Brain pericyte (primary cell): ENCODE data around the gene CHKA.
"Not testable (repeated sequence)": the region's sequence is repeated elsewhere in the genome, so short reads cannot be mapped to it uniquely, and the experiment has no call there.

ENCODE experiments used
- DNase-seq: peaks from one replicate; pipeline ENCODE4 v3.0.0-alpha.2; 2012; ENCODE audit warnings: low read depth, low spot score

CHKA gene

DNA sequence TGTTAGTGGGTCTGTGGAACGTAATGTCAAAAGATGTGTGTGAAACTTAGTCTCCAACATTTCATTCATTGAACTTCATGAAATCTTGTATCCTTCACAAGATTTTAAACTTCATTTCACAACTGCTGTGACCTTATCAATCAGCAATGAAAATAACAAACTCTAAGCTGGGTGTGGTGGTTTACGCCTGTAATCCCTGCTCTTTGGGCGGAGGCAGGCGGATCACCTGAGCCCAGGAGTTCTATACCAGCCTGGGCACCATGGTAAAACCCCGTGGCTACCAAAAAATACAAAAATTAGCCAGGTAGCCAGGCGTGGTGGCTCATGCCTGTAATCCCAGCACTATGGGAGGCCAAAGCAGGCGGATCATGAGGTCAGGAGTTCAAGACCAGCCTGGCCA is 5.1 kb downstream of the CHKA start:
- no peak for DNase-seq

DNA sequence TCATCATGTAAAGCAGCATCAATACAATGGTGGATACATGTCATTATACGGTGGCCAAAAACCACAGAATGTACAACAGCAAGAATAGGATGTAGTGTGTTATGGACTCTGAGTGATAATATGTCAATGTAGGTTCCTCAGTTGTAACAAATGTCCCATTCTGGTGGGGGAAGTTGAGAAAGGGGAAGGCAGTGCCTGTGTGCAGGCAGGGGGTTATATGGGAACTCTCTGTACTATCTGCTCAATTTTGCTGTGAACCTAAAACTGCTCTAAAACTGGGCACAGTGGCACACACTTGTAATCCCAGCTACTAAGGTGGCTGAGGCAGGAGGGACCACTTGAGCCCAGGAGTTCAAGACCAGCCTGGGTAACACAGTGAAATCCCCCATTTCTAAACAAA is 5.9 kb downstream of the CHKA start:
- no peak for DNase-seq

DNA sequence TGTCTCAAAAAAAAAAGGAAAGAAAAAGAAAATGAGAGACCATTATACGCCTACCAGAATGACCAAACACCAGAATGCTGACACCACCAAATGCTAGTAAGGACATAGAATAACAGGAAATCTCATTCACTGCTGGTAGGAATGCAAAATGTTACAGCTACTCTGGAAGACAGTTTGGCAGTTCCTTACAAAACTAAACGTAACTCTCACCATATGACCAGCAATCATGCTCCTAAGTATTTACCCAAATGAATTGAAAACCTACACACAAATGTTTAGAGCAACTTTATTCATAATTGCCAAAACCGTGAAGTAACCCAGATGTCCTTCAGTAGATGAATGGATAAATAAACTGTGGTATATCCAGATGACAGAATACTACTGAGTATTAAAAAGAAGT is 7.2 kb downstream of the CHKA start:
- DNase-seq: no peak

DNA sequence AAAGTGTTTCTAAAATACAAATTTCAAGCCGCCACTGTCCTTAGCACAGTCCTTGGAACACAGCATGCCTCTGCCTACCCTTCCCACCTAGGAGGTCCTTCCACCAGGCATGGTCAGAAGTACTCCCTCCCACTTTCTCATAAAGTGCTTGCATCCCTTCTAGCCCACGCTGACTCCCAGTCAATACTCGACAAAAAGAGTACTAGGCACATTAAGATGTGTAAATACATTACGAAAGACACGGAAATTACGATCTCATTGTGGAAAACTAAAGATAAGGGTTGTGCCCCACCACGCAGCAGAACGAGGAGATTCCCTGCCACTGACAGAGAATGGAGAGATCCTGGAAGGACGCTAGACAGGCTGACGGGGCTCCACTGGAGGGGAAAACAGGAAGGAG is 13.5 kb downstream of the CHKA start:
- no peak for DNase-seq

DNA sequence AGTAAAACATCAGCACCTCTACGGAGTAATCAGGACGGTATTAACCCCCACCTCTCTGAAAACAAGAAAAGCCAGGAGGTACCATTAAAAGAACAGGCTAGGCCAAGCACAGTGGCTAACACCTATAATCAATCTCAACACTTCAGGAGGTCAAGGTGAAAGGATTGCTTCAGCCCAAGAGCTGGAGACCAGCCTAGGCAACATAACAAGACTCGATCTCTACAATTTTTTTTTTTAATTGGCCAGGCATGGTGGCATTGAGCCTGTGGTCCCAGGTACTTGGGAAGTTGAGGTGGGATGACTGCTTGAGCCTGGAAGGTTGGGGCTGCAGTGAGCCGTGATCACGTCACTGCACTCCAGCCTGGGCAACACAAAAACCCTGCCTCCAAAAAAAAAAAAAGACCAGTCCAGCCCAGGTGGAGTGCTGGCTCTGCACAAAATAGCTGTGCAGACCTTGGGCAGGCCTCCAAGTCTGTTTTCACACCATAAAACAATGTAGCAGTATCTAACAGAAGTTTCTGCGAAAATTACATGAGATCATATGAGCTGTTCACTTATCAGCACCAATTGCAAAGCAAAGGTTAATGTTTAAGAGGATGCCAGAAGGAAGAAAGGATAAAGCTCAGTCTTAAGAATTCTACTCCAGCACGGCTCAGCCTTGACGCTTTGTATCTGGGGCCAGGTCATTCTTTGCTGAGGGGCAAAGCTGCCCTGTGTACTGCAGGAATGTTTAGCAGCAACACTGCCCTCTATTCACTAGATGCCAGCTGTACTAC is 14.8 kb downstream of the CHKA start:
- no peak for DNase-seq

DNA sequence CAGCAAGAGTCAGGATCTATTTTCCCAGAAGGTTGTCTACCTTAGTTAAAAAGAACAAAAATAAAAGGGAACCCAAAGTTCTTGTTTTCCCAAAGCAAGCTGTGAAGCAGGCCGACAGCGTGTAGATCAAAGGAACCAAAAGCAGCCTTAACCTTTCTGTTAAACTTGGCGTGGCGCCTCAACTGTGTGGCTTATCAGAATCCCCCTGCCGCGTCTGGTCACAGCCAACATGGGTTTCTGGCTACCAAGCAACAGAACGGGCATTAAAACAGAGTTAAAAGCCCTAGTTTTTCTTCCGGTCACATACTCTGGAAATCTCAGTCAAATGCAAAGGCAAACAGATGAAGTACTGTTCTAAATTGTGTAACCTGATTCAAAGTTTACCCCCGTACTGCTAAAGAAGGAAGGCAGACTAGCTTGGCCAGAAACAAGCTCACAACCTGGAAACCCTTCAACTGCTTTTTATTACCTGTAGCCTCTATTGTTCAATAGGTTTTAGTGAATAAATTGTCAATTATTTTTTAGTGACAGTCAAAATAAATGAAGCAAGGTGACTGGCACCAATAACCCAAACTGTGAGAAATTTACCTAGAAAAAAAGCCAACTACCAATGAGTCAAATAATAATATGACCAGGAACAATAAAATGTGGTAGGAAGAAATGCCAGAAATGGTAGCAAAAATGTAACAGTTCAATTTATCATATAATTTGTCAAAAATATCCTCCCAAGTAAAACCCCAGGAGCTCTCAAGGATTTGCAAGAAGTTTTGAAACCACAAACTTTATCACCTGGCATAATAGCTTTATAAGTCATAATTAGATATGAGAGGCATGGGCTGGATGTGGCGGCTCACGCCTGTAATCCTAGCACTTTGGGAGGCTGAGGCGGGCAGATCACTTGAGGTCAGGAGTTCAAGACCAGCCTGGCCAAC is 21.4 kb downstream of the CHKA start:
- DNase-seq: peak; percentile 24

DNA sequence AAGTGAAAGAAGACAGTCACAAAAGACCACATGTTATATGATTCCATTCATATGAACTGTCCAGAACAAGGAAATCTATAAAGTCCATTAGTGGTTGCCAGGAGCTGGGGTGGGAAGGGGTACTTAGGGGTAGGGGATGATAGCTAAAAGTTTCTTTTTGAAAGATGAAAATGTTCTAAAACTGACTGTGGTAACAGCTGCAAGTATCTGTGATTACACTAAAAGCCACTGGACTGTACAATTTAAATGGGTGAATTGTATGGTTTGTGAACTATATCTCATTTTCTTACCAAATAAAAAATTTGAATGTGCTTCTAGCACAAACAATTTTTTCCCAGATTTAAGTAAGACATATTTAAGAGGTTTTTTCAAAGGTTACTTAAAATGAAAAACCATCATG is 22.1 kb downstream of the CHKA start:
- DNase-seq: no peak

DNA sequence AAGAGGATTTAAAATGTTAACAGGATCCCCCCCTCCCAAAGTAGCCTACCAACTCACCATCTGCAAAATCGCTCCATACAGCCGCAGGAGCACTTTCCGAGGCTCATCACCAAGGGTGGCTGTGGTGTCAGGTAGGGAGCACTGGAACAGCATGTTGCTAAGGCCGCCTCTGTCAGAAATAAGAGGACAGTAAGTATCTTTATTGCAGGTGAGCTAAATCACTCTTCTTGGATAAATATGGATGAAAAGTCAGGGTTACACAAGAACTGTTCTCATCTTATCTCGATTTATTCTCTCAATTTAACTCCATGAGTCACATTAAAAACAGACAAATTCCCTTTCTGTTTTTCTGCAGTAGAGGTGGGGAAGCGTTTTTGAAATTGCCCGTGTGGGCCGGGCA is 24.2 kb downstream of the CHKA start:
- no peak for DNase-seq

DNA sequence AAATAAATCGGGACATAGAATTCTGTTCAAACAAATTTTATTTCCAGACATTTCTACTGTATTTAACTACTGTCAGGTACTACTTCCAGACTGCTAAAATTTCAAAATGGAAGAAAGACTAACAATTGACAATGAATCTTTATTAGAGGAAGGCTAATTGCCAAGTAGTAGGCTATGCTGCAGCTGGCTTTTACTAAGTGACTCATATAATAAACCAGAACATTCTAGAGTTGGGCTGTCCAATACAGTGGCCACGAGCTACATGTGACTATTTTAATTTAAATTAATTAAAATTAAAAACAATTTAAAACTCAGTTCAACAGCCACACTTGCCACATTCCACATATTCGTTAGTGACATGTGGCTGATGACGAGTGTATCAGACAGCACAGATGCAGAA is 27.6 kb downstream of the CHKA start:
- no peak for DNase-seq

DNA sequence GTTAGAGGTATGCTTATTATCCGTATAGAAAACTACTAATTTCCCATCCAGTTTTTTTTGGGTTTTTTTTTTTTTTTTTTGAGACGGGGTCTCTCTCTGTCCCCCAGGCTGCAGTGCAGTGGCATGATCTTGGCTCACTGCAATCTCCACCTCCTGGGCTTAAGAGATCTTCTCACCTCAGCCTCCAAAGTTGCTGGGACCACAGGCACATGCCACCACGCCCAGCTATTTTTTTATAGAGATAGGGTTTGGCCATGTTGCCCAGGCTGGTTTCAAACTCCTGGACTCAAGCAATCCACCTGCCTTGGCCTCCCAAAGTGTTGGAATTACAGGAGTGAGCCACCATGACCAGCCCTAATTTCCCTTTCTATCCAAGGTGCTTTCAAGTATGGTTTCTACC is 28.2 kb downstream of the CHKA start:
- not testable (repeated sequence) for DNase-seq

DNA sequence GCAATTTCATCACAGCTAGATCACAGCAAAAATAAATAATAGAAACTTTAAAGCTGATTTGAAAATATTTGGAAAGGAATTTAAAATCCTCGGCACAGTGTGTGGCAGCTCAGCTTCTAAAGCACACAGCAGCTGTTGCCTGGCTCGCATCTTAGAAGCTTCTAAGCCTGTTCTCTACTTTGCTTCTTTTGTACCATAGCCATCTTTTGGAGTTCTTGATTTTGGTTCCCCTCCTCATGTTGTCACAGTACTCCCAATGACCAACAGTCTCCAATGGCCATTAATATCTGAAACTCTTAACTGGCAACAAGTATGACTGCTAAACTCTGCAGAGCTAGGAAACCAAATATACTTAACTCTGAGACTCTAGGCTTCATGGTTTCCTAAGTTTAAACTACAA is 28.8 kb downstream of the CHKA start:
- DNase-seq: no peak

DNA sequence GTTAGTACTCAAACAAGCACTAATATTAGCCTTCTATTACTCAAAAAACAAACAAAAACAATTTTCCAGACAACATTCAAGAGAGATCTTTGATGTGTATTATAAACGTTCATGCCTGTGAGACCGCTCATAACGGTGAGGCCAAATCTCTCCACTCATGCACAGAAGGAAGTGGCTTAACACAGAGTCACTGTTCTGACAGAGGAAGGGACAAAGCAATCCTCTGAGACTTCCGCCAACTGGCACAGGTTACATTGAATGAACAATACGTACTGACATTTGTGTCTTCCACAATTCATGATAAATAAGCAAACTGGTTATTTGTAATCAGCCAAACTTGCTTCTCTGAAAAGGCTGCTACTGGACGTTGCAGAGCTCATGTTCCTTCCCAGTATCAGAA is 30.5 kb downstream of the CHKA start:
- no peak for DNase-seq

DNA sequence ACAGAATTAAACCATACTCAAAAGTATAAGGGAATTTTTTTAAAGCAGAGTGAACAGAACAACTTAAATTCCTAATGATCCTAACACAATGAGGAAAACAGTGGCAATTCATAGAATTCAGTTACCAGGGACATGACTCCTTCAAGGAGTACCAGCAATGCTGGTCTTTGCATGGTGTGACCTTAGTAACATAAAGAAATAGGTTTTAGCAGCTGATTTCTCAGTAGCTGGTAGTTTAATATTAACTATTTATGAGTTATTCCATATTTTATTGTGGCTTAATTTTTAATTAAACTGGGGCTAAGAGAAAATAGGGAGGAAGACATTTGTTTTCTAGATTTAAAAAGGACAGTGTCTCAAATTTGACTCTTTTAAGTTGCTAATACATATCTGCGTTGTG is 30.9 kb downstream of the CHKA start:
- no peak for DNase-seq

DNA sequence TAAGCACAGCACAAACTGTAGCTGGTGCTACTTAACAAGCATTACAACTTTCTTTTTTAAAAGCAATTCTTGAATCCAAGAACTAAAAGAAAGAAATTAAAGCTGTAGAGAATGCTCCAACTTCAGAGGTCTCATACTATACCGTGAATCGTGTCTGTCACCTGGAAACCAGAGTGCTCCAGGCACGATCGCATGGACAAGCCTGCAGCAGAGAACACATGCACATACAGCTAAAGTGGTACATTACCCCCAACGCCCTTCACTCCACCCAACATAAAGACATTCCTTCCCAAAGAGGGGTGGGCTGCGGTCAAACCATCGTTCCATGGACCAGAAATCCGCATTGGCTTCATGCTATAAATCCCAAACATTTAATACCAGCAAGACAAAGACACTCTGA is 31.5 kb downstream of the CHKA start:
- DNase-seq: no peak

DNA sequence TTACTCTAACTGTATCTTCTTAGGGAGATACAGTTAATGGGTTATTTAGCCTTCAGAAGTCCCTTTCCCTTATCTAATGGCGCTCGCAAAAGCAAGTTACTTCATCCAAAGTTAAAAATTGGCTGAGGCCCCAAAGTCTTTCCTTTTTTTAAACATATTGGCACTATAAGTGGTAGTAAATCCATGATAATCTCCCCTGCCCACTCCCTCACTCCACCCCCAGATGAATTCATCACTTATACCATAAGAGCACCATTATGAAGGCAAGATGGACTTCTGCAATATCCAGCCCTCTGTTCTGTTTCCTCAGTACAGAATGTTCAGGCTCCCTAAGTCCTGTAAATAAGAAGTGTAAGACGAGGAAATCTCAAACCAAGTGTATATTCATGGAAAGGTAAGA is 37.7 kb downstream of the CHKA start:
- no peak for DNase-seq

DNA sequence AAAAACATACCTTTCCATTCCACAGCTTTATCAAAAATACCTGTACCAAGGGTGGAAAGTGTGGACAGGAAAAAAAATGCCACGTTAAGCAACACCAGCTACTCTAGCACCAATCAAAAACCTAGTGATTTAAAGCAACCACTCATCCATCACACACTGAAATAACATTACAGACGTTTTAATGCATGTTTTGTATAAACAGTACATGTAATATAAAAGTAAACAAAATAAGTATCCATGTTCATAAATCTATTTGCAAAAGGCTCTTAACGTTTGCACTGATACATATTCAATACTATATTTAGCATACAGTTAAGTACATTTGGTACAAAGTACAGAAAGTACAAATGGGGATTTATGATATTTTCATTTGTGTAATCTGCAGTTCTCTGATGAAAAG is 38.7 kb downstream of the CHKA start:
- DNase-seq: no peak

DNA sequence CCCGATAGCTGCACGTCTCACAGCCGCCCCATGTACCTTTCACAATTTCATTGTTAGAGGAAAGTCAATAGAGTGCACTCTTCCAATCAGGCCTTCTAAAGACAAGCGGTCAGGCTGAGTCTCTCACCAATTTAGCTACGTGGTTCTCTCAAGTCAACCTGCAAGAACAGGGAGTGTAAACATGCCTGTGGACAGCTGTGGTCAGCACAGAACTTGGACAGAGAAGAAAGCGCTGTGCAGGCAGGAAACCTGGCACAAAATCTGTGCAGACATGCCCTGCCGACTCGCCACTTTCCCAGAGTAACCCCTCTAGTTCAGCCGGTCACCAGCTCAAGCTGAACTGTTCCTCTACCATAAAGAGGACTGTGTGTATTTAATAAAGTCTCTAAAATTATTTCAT is 39.5 kb downstream of the CHKA start:
- DNase-seq: no peak

DNA sequence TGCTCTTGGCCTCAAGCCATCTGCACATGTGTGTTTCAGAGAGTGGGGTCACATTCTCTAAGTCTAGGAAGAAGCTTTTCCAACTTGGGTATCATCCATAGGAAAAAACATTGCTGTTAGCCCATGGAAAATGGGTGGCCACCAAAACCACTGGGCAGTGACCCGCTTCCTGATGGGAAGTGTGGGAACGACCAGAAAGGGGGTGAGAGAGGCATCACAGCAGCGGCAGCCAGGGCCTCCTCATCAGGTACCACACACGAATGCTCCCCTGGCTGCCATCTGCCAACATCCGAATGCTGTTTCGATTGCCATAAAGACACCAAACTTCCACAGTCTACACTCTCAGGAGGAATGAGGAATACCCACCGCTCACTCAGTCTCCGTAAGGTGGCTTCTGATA is 40.3 kb downstream of the CHKA start:
- DNase-seq: no peak

DNA sequence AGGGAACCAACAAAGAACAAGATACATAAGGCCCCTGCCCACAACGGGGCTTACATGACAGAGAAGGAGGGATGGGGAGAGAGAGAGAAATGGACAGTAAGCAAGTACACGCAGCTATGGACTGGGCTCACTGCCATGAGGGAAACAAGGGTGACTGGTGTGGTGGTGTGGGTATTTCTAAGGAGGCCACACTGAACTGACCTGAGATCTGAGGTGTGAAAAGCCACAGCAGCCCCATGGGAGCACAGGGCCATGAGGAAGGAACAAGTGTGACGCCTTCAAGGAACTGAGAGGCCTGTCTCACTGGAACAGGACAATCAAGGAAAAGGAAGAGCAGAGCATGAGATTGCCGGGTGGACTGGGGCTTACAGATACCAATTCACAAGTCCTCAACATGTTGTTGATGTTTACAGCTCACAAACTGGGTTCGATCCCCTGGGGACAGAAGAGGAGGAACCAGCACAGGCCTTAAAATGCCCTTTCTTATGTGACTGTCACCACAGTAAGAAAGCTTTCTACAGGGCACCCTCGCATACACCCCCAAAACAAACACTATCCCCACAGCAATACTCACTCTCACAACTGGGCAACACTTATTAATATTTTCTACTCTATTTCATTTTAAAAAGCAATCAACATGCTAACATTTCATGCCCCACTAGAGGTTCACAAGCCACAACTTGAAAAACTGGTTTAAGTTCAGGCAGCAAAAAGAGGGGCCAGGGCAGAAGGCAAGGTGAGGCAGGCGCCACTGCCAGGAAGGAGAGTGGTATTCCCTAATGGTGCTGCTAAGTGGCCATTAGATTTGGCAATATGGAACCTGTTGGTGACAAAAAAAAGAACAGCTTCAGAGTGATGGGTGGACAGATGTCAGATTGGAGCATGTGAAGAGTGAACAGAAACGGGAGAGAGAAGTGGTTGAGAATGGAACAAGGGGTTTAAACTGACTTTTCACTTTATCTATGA is 43.3 kb downstream of the CHKA start:
- no peak for DNase-seq

DNA sequence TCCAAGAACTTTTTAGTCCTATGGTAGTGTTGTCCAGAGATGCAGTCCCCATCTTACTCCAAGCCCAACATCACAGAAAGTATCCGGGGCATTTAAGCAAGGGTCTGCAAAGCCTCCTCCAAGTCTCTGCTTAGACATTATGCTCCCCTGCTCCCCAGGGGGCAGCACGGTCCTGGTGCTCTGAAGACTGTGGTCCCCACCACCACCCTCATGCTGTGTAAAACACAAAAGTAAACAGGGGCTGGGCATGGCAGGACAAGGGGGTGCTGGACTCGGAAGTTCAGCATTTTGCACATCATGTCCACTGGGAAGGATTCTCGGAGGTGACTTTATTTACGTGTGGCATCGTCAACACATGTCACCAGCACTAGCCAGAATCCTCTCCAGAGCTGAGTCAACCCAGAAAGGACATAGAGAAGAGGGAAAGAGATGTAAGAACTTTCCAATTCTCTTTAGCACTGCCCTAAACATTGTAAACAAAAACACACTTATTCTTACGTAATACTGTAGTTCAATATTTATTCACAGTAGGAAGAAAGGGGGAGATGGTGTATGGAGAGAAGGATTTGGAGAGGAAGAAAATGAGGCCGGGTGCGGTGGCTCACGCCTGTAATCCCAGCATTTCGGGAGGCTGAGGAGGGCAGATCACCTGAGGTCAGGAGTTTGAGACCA is 44.7 kb downstream of the CHKA start:
- DNase-seq: no peak

DNA sequence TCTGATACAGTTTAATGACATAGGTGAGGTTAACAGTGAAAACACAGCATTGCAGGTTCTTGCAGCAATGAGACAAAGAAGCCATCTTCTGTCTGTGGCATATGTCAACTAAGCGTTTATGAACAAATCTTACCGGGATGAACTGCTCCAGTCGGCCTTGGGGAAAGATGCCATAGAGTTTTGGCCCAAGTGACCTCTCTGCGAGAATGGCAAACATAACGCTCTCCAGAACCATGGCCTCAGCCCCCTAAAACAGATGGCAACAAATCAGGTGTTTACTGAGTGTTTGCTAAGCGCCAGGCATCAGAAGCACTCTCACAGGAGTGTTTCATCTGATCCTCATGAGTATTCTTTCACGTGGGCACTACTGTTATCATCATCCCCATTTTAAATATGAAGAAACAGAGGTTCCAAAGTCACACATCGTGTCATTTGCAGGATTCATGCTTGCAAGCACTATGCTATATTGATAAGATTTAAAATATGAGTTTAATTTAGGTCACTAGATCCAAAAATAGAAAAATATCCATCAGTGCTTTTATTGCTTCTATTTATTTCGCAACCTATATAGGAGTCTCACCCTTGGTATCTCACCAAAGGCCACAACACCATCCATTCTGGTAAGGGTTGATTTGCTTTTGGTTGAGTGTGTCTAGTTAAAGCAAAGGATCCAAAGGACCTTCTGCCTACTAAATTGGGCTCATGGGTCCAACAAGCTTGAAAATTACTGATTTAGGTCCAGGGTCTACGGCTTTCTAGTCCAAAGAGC is 46.4 kb downstream of the CHKA start:
- no peak for DNase-seq
